Ramos (cell line): ENCODE measurements around the gene SLC39A10.
"Not testable (repeated sequence)": the region's sequence is repeated elsewhere in the genome, so short reads cannot be mapped to it uniquely, and the experiment has no call there.

ENCODE experiments used
- in situ Hi-C: fragments of 300-500 bp; cut with MboI; formaldehyde crosslinking; loops from one replicate; pipeline ENCODE4 v1.14.3; 2022; ENCODE audit warnings: low sequenced_read_pairs; ENCODE audit not compliant: unreplicated experiment

Gene SLC39A10

GRCh38 chr2:195644708-195645107 is 12.3 kb upstream of the SLC39A10 start:
- in situ Hi-C loops: not testable (repeated sequence)

DNA sequence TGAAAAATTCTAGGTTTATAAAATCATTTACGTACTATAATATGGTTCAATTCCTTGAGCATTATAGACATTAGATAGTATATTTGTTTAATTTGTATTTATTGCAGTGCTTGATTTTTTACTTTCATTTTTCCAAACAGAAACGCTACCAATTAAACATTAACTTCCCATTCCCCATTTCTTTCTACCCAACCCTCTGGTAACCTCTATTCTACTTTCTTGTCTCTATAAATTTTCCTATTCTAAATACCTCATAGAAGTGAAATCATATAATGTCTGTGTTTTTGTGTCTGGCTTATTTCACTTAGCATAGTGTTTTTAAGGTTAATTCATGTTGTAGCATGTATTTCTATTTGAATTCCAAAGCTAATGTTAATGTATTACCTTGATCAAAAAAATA is 11.6 kb upstream of the SLC39A10 start:
- in situ Hi-C loops: no loop called here

DNA sequence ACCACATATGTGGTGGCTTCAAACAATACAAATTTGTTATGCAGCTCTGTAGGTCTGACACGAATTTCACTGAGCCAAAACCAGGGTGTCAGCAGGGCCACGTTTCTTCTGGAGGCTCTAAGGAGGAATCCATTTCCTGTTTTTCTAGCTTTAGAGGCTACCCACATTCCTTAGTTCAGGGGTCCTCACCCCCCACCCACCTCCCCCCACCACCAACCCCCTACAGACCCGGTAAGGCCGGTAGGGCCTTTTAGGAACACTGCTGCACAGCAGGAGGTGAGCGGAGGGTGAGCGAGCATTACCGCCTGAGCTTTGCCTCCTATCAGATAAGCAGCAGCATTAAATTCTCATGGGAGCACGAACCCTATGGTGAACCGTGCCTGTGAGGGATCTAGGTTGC is 10.6 kb upstream of the SLC39A10 start:
- in situ Hi-C loops: no loop called here

- in situ Hi-C loops: no loop called here
Observed at GRCh38 chr2:195647302-195647701, 9.7 kb upstream of the SLC39A10 start.

GRCh38 chr2:195648370-195648769 is 8.7 kb upstream of the SLC39A10 start:
- in situ Hi-C loops: not testable (repeated sequence)

DNA sequence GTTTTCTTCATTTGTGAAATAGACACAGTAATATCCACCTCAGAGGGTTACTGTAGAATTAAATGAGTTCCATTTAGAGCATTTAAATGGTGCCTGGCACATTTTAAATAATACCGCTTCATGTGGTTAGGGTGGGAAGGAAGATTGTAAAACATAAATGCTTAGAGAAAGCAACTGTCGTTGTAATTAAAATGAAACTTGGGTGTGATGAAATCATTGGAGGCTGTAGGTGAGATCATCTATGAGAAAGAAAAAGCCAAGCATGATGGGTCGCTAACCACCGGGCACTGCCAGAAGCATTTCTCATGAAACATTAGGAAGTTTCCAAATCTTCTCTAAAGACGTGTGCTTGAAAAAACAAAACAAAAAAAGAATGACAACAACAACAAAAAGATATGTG is 8.2 kb upstream of the SLC39A10 start:
- in situ Hi-C loops: no loop called here

- in situ Hi-C loops: no loop called here
Observed at GRCh38 chr2:195649629-195650190, 7.3 kb upstream of the SLC39A10 start.

DNA sequence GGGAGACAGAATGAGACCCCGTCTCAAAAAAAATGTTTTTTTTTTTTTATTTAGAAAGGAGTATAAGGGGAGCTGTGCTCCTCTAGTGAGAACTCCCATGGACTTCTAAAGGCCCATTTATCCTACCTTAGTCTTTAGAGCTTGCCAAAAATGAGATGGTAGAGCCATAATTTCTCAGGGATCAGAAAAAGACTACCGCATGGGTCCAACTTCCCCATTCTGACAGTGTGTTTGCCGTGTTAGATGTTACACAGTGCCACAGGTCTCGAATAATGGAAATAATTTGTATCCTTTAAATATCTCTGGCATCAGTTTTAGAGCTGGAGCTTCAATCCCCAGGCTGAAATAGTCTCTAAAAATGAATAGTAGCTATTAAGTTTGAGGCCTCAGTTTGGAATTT is 6.0 kb upstream of the SLC39A10 start:
- in situ Hi-C loops: no loop called here

DNA sequence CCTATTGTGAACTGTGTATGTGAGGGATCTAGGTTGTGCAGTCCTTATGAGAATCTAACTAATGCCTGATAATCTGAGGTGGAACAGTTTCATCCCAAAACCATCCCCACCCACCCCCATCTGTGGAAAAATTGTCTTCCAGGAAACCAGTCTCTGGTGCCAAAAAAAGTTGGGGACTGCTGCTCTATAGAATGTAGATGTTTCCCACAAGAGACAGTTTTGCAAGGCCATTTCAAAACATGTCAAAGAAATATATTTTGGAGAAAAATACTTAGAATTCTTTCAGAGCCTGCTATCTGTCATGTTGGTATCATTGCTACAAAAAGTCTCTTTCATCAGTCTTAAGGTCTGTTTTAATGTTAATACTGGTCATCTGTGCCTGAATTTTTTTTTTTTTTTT is 4.1 kb upstream of the SLC39A10 start:
- in situ Hi-C loops: no loop called here

DNA sequence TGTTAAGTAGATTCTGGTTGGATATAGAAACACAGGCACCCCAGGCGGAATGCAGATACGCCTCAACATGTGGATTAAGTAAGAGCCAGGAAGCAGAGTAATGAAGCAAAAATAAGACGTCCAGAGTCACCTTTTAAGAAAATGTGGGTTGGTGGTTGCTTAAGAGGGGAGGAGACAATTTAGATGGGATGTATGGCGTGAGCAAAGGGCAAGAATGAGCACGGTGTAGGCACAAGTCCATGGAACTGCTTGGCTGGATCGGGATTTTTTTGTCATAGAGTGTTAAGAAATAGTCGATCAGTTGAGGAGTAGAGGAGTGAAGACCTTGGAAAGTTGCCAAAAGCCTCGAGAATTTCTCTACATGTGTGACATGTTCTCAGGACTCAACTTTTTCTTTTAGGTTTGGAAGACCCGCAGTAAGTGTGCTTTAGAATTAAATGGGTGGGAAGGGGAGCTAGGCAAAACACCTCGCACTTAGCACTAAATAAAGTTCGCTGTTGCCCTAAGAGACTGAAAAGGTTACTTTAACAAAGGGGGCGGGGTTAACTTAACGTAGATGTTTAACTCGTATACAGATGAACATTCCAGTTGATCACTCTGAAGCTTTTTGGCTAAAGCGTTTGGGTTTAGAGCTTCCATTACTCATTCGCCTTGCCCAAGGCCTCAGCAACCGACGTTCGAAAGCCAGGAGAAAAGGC is 716 bp upstream of the SLC39A10 start:
- in situ Hi-C loops: no loop called here

DNA sequence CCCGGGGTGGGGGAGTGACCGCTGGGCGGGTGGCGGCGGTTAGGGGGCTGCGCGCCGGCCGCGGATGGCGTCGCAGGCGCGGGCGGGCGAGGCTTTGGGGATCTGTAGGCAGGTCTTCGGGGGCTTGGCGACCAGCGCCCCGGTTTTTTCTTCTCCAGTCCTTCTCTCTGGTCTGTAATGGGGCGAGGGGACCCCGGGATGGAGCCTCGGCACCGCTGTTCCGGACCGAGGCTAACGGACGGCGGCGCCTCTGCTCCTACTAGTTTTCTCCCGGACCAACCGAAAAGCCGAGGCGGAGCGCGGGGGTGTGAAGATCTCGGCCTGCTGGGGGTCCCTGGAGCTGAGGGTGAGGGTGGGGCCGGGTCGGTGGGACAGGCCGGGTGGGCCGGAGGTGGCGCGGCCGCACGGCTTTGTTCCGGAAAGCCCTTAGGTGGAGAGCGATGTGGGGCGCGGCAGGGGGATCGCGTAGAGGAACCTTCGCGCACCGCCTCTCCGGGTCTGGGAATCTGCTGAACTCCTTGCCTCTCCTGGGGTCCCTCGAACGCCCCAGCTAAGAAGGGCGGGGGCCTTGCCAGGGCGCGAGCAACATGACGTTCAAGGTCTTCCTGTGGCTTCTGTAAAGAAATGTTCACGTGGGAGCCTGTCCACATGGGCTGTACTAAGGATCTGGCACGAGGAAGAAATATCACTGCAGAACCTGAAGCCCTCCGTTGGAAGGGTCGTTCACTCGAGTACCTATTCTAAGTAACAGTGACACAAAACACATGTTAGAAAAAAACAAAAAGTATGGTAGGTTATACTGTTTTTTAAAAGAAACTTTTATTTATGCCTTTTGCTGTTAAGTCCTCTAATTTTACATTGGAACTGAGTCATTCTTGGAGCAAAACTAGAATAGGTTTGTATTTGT is 861 bp downstream of the SLC39A10 start:
- in situ Hi-C loops: no loop called here

- in situ Hi-C loops: no loop called here
Observed at GRCh38 chr2:195658541-195658890, 1.5 kb downstream of the SLC39A10 start.

DNA sequence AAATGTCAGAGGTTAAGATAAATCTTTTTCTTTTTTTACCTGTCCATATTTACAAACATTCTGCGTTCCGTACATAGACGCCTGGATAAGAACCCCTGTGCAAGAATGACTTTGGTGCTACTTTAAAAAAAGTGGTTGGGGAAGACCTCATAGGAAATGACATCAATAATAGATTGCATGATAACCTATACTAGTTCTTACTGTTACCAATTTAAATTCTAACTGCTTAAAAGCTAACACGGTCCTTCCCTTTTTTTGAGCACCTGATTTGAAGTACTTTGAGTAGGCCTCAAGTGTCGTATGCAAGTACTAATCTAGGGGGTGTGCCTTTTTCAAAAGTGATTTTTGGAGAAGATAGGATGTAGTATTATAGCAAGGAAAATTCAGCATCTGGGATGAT is 2.1 kb downstream of the SLC39A10 start:
- in situ Hi-C loops: no loop called here

DNA sequence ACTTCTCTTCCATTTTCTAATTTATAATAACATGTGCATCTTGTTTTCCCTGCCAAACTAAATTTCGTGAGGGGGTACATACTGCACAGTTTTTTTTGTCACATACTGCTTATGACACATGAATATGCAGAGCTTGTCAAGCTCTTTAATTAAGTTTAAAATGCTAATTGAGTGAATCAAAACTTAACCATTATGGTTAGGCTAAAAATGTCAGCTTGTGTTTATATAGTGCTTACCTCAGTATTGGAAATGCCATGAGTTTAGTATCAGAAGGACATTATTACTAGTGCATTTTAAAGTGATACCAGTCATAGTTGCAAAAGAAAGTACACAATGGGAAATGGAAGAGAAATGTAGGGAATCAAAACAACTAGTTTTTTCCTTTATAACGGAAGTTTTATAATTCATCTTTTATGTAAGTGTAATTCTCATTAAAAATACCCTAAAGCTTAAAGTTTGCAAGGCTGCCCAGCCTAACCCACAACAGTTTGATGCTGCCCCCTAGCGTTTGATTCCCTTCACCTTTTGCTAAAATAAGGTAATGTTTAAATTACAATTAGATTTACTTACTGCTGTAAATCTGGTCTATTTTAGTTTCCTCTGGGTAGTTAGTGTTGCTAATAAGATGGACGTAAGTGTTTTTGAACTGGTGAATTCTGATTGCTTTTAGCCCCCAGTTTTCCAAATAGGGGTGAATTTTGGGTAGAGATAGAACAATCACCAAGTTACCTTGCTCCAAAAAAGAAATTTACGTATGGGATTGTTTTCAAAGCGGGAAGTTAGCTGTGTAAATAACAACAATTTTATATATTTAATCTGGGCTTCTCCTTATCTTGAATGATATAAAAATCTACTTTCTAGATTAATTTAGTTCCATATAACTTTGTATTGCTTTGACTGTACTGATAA is 3.2 kb downstream of the SLC39A10 start:
- in situ Hi-C loops: no loop called here

DNA sequence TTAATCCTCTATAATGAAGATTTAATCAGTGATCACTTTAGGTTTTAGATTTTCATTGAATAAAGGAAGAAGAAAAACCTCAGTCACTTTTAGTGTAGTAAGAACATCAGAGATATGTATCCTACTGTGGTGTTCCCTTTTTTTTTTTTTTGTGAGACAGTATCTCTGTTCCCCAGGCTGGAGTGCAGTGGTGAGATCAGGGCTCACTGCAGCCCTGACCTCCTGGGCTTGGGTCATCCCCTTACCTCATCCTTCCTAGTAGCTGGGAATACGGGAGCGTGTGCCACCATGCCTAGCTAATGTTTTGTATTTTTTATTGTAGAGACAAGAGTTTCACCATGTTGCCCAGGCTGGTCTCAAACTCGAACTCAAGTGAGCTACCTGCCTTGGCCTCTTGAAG is 5.1 kb downstream of the SLC39A10 start:
- in situ Hi-C loops: no loop called here

DNA sequence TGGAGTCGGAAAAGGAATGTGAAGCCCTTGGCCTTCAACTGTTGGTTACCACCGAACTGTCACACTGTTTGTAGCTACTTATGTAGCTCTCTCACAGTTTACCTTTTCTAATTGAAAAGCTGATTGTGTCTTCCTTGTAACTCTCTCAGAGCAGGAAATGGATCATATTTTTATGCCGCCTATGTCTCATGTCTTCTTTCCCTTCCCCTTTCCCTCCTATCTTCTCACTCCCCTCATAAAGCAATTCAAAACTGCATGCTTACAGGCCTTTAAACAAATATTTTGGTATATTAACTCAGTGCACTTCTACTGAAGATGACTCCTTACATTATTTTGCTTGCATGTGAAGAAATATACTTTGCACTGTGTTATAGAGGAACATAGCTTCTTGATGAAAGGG is 6.0 kb downstream of the SLC39A10 start:
- in situ Hi-C loops: no loop called here

- in situ Hi-C loops: no loop called here
Observed at GRCh38 chr2:195664528-195664927, 7.5 kb downstream of the SLC39A10 start.

DNA sequence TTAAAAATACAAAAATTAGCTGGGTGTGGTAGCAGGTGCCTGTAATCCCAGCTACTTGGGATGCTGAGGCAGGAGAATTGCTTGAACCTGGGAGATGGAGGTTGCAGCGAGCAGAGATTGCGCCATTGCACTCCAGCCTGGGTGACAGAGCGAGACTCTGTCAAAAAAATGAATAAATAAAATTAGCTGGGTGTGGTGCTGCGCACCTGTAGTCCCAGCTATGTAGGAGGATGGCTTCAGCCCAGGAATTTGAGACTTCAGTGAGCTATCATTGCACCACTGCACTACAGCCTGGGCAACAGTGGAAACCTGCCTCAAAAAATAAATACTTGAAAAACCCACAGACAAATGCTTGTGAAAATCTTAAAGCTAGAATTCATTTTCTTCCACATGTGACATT is 8.1 kb downstream of the SLC39A10 start:
- in situ Hi-C loops: not testable (repeated sequence)

GRCh38 chr2:195666113-195666712 is 9.2 kb downstream of the SLC39A10 start:
- in situ Hi-C loops: no loop called here

DNA sequence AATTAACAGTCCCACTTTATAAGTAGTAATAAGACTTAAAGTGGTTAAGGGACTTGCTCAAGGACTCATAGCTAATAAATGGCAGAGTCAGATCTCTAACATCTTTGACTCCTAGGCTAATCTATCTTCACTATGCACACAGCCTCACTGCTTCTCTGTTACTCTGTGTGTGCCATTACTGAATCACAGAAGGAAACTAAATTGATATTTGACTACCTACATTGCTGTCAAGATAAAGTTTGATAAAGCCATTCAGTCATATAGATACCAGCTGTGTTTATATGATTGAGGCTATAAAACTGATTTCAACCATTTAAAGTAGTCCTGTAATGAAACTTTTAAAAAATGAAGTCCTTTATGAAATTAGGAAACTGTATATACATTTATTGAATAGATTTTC is 10.9 kb downstream of the SLC39A10 start:
- in situ Hi-C loops: no loop called here
